ENCODE data around the gene ATP1A2. TPM values are rescaled to one million over a fixed set of nuclear protein-coding genes. Genes with fewer than 3 reads are reported as not detected.

Gene ATP1A2
- total and polyA plus RNA-seq, 4 donors = 0.09 to 1.5 (median 0.29) TPM

- no peak for TF ChIP-seq HNF4A (conservative IDR thresholded peaks at IDR 0.05)
- no peaks in the 10 kb centered on the region for H3K4me1 ChIP-seq (ENCODE audit: control insufficient read depth in 4 of 4, insufficient read depth in 4 of 4, low read length in 3 of 4)
- DNase-seq (ENCODE audit: low spot score) = no peak
- no peaks in the 10 kb centered on the region for H3K36me3 ChIP-seq (ENCODE audit: control insufficient read depth in 4 of 4, insufficient read depth in 3 of 4, low read depth in 1 of 4, low read length in 3 of 4)
- H3K27me3 ChIP-seq (ENCODE audit: control insufficient read depth in 4 of 4, insufficient read depth in 4 of 4, low read length in 3 of 4) = no peaks in the 10 kb centered on the region
- H3K9ac ChIP-seq (ENCODE audit: low read depth in 1 of 2, low read length in 2 of 2) = no peak overlapping the region
- no peaks in the 10 kb centered on the region for H3K9me3 ChIP-seq (ENCODE audit: control insufficient read depth in 4 of 4, low read length in 3 of 4)
- WGBS = 84% methylated on average over 4 of the region's 4 CpGs
- no peak overlapping the region for H3K4me3 ChIP-seq (ENCODE audit: low read depth in 1 of 3, low read length in 3 of 3)
- no peak overlapping the region for H3K27ac ChIP-seq (ENCODE audit: low read depth in 1 of 2, low read length in 2 of 2)
Measured at GRCh38 chr1:160179336-160179735, 63.8 kb downstream of the ATP1A2 start.

- DNase-seq (ENCODE audit: low spot score) = no peak
- H3K9ac ChIP-seq (ENCODE audit: low read depth in 1 of 2, low read length in 2 of 2) = no peak overlapping the region
- H3K9me3 ChIP-seq (ENCODE audit: control insufficient read depth in 4 of 4, low read length in 3 of 4) = no peaks in the 10 kb centered on the region
Measured at GRCh38 chr1:160186246-160186645, 70.7 kb downstream of the ATP1A2 start.

More at GRCh38 chr1:160186246-160186645, 70.7 kb downstream of the ATP1A2 start:
- no peaks in the 10 kb centered on the region for H3K36me3 ChIP-seq (ENCODE audit: control insufficient read depth in 4 of 4, insufficient read depth in 3 of 4, low read depth in 1 of 4, low read length in 3 of 4)
- WGBS = 84% methylated on average over 7 of the region's 7 CpGs
- no peaks in the 10 kb centered on the region for H3K27me3 ChIP-seq (ENCODE audit: control insufficient read depth in 4 of 4, insufficient read depth in 4 of 4, low read length in 3 of 4)
- no peak overlapping the region for H3K27ac ChIP-seq (ENCODE audit: low read depth in 1 of 2, low read length in 2 of 2)
- no peak for TF ChIP-seq HNF4G (IDR thresholded peaks at IDR 0.05)
- TF ChIP-seq HNF4A (conservative IDR thresholded peaks at IDR 0.05) = no peak
- TF ChIP-seq FOXA1 (IDR thresholded peaks at IDR 0.05) = no peak
- TF ChIP-seq NR2F2 (IDR thresholded peaks at IDR 0.05) = no peak
- TF ChIP-seq, protein P1, sequence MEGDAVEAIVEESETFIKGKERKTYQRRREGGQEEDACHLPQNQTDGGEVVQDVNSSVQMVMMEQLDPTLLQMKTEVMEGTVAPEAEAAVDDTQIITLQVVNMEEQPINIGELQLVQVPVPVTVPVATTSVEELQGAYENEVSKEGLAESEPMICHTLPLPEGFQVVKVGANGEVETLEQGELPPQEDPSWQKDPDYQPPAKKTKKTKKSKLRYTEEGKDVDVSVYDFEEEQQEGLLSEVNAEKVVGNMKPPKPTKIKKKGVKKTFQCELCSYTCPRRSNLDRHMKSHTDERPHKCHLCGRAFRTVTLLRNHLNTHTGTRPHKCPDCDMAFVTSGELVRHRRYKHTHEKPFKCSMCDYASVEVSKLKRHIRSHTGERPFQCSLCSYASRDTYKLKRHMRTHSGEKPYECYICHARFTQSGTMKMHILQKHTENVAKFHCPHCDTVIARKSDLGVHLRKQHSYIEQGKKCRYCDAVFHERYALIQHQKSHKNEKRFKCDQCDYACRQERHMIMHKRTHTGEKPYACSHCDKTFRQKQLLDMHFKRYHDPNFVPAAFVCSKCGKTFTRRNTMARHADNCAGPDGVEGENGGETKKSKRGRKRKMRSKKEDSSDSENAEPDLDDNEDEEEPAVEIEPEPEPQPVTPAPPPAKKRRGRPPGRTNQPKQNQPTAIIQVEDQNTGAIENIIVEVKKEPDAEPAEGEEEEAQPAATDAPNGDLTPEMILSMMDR (IDR thresholded peaks at IDR 0.05; ENCODE audit: low read depth, low read length, missing input control) = no peak
- no peak for TF ChIP-seq YY1 (IDR thresholded peaks at IDR 0.05)
- no peak for TF ChIP-seq GABPA (IDR thresholded peaks at IDR 0.05 in 1 of 2, conservative IDR thresholded peaks at IDR 0.05 in 1 of 2)
- TF ChIP-seq, protein P2, sequence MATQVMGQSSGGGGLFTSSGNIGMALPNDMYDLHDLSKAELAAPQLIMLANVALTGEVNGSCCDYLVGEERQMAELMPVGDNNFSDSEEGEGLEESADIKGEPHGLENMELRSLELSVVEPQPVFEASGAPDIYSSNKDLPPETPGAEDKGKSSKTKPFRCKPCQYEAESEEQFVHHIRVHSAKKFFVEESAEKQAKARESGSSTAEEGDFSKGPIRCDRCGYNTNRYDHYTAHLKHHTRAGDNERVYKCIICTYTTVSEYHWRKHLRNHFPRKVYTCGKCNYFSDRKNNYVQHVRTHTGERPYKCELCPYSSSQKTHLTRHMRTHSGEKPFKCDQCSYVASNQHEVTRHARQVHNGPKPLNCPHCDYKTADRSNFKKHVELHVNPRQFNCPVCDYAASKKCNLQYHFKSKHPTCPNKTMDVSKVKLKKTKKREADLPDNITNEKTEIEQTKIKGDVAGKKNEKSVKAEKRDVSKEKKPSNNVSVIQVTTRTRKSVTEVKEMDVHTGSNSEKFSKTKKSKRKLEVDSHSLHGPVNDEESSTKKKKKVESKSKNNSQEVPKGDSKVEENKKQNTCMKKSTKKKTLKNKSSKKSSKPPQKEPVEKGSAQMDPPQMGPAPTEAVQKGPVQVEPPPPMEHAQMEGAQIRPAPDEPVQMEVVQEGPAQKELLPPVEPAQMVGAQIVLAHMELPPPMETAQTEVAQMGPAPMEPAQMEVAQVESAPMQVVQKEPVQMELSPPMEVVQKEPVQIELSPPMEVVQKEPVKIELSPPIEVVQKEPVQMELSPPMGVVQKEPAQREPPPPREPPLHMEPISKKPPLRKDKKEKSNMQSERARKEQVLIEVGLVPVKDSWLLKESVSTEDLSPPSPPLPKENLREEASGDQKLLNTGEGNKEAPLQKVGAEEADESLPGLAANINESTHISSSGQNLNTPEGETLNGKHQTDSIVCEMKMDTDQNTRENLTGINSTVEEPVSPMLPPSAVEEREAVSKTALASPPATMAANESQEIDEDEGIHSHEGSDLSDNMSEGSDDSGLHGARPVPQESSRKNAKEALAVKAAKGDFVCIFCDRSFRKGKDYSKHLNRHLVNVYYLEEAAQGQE (IDR thresholded peaks at IDR 0.05) = no peak
- no peak for TF ChIP-seq EGR1 (IDR thresholded peaks at IDR 0.05; ENCODE audit: low read depth in 2 of 2)
- TF ChIP-seq ATF3 (IDR thresholded peaks at IDR 0.05) = no peak
- TF ChIP-seq SP1 (IDR thresholded peaks at IDR 0.05) = no peak
- no peak for TF ChIP-seq JUND (IDR thresholded peaks at IDR 0.05)
- TF ChIP-seq, protein P3, sequence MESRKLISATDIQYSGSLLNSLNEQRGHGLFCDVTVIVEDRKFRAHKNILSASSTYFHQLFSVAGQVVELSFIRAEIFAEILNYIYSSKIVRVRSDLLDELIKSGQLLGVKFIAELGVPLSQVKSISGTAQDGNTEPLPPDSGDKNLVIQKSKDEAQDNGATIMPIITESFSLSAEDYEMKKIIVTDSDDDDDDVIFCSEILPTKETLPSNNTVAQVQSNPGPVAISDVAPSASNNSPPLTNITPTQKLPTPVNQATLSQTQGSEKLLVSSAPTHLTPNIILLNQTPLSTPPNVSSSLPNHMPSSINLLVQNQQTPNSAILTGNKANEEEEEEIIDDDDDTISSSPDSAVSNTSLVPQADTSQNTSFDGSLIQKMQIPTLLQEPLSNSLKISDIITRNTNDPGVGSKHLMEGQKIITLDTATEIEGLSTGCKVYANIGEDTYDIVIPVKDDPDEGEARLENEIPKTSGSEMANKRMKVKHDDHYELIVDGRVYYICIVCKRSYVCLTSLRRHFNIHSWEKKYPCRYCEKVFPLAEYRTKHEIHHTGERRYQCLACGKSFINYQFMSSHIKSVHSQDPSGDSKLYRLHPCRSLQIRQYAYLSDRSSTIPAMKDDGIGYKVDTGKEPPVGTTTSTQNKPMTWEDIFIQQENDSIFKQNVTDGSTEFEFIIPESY (IDR thresholded peaks at IDR 0.05) = no peak
- no peak overlapping the region for H3K4me3 ChIP-seq (ENCODE audit: low read depth in 1 of 3, low read length in 3 of 3)
- no peaks in the 10 kb centered on the region for H3K4me1 ChIP-seq (ENCODE audit: control insufficient read depth in 4 of 4, insufficient read depth in 4 of 4, low read length in 3 of 4)
